HG02885 (cell line): ENCODE results near the gene MUC2.

ENCODE experiments used
- ATAC-seq: cut with Tn5 transposase; IDR thresholded peaks from one replicate; pipeline ENCODE4 v1.9.1; 2021; ENCODE audit warnings: mild to moderate bottlenecking; ENCODE audit not compliant: unreplicated experiment, poor library complexity

The MUC2 gene

GRCh38 chr11:1036303-1036923, 38.3 kb upstream of the MUC2 start, which contains the start of gene MUC6:
MUC6 (minus strand) TSS chr11:1036718; CDS start chr11:1036655, 63 bp downstream.
- ATAC-seq, result no peak

DNA sequence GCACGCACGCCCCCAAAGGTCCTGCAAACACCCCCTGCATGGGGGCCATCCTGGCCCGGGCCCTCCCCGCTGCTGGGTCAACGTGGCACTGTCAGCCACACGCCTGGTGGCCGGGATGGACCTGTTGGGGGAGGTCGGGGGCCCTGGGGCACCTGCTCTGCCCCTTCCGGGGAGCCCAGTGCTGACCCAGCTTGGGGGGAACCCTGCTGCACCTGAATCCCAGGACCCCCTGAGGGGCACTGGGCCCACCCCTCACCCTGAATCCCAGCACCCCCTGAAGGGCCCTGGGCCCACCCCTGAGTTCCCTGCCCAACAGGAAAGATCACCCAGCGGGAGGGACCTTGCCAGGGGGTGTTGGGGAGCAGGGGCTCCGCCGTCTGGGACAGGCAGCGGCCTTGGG, 37.7 kb upstream of the MUC2 start:
- ATAC-seq, result no peak

DNA sequence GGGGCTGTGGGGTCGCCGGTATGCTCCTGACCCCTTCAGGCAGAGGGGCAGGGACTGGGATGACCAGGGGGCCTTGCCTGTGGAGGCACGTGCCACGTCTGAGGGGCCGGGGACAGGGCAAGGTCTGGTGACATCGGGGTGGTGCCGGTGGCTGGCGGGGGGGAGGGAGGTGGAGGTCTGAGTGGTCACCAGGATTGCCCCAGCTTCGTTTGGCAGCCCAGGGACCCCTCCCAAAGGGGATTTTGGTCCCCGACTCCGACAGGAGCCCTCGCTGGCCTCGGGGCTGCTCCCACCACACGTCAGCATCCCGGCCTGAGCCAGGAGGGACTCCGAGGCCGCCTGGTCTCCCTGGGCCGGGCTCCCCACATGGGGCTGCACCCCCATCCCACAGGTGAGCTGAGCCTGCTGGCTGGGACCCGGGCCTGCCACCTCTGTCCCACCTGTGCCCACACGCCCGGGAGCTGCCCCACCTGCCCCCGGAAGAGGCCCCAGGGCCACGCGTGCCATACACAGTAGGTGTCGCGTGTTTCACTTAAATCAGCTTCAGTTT, 37.1 kb upstream of the MUC2 start:
- no peak for ATAC-seq

- no peak for ATAC-seq
Measured at GRCh38 chr11:1038361-1038760, 36.3 kb upstream of the MUC2 start.

DNA sequence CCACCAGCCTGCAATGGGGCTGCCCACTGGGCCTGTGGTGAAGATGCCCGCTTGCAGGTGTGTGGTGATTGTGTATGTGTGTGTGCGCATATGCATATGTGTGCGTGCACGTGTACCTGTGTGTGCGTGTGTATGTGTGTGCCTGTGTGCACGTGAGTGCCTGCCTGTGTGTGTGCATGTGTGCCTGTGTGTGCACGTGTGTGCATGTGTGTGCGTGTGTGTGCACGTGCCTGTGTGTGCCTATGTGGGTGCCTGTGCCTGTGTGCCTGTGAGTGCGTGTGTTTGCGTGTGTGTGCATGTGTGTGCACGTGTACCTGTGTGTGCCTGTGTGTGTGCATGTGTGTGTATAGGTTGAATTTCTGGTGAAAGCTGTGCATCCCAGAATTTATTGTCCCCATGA, 35.8 kb upstream of the MUC2 start:
- ATAC-seq, result no peak

GRCh38 chr11:1039481-1040427, 34.9 kb upstream of the MUC2 start:
- ATAC-seq, result no peak

DNA sequence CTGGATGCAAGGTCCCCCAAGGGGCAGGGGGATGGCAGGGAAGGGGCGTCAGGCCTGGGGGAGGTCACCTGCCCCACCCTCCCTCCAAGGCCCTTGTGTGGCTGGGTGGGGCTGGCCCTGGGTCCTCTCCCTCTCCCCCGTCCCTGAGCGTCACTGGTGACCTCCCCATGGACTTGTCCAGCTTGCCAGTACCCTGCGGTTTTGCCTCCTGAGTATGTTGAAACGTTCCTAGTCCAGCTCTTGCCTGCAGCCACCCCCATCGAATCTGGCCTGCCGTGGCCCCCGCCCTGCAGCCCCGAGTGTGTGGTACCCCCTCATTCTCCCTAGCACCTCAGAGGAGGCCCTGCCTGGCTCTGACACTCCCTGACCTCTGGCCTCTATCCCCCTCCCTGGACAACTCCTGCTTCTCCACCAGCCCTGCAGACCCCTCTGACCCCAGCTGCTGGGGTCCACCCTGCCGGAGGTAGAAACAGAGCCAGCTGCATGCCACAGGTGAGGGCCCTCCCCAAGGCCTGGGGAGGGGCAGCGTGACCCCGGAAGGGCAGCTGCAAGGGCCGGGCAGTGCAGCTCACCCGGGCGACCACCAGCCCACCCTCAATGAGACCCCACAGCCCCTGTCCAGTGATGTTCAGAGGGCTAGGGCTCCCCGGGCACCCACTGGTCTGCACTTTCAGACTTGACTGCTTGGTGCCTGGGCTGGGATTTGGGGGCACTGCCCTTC, 34.1 kb upstream of the MUC2 start:
- no peak for ATAC-seq

- no peak for ATAC-seq
Measured at GRCh38 chr11:1041149-1041467, 33.6 kb upstream of the MUC2 start.

DNA sequence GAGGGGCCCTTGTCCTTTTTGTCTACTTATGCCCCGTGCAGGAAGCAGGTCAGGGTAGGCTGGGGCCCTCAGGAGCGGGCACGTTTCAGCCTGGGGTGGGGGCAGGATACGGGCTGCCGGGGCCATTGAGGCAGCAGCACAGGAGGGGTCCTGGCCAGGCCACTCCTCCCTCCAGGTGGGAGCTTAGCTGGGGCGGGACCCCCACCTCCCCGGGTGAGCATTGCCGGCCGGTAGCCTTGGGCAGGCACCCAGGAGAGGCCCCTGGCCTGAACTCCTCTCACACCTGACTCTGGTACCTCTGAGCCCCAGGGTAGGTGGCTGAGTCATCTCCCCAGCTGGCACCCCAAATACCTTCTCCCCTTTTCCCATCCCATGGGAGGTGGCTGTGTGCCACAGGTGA, 33.2 kb upstream of the MUC2 start:
- no peak for ATAC-seq

- no peak for ATAC-seq
Measured at GRCh38 chr11:1041936-1042608, 32.6 kb upstream of the MUC2 start.

GRCh38 chr11:1042626-1043562, 31.8 kb upstream of the MUC2 start:
- ATAC-seq, result no peak

- ATAC-seq, result no peak
Measured at GRCh38 chr11:1043563-1044096, 31.0 kb upstream of the MUC2 start.

- ATAC-seq, result no peak
Measured at GRCh38 chr11:1044160-1044559, 30.5 kb upstream of the MUC2 start.

- ATAC-seq, result no peak
Measured at GRCh38 chr11:1047595-1048156, 27.0 kb upstream of the MUC2 start.

- no peak for ATAC-seq
Measured at GRCh38 chr11:1048375-1049070, 26.2 kb upstream of the MUC2 start.

DNA sequence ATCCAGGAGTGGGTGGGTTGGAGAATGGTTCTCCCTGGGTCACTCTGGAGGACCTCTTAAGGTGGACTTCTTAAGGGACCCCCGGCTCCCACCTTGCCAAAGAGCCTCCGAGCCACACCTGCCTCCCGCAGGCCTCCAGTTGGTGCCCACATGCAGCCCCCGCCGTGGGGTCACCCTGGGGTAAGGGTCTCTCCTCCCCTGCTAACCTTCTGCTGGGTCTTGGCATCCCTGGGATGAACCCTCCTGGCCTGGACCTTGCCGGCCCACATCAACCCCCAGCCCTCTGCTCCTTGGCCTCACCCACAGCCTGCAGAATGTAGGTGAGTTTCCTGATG, 25.6 kb upstream of the MUC2 start:
- no peak for ATAC-seq

GRCh38 chr11:1049431-1049891, 25.2 kb upstream of the MUC2 start:
- ATAC-seq, result no peak

GRCh38 chr11:1049911-1050580, 24.6 kb upstream of the MUC2 start:
- no peak for ATAC-seq
